ENCODE results near the gene PSMB4.
"Not testable (repeated sequence)": the region's sequence is repeated elsewhere in the genome, so short reads cannot be mapped to it uniquely, and the experiment has no call there.

- not testable (repeated sequence) for TF ChIP-seq CTCF, POLR2A, EP300 (IDR thresholded peaks at IDR 0.05)
Observed at GRCh38 chr1:151390221-151391078, 8.9 kb upstream of the PSMB4 start.
